BJ (cell line): ENCODE data around the gene HMGCLL1. TPM values are rescaled to one million over a fixed set of nuclear protein-coding genes. Genes with fewer than 3 reads are reported as not detected.

Experiments
- CTCF ChIA-PET: fragments of 350-600 bp; formaldehyde crosslinking; extraction: SDS; loops from one replicate; lab custom pipeline; 2021; ENCODE audit warnings: antibody characterized with exemption, inconsistent platforms; lab: Yijun Ruan, JAX
- POLR2A ChIA-PET: fragments of 300-600 bp; sonication (Branson Sonifier 250); formaldehyde crosslinking; extraction: SDS; loops from one replicate; lab custom pipeline; 2021; ENCODE audit warnings: antibody characterized with exemption; lab: Charles Lee
- DNase-seq: peaks from one replicate; pipeline ENCODE4 v3.0.0-alpha.2; 2011; ENCODE audit warnings: low read depth
- H3K27me3 ChIP-seq: 2 replicates; pipeline ENCODE4 v1.6.0; 2011; ENCODE audit warnings: low read length; ENCODE audit not compliant: control insufficient read depth, insufficient read depth
- H3K36me3 ChIP-seq: 2 replicates; pipeline ENCODE4 v1.5.1; 2011; ENCODE audit warnings: low read length; ENCODE audit not compliant: control insufficient read depth, insufficient read depth
- H3K4me3 ChIP-seq: 2 replicates; pipeline ENCODE4 v1.5.1; 2011; ENCODE audit warnings: low read depth, mild to moderate bottlenecking, control low read depth, low read length
- CTCF ChIP-seq: IDR thresholded peaks from 2 replicates; pipeline ENCODE4 v1.5.1; 2011; ENCODE audit warnings: low read depth, mild to moderate bottlenecking, control low read depth, inconsistent platforms, low read length, moderate library complexity; ENCODE audit not compliant: insufficient read depth
- polyA plus RNA-seq: library from polyadenylated mRNA; depleted of rRNA; stranded (reverse); fragments of >200 nt; gene quantifications from 2 replicates; pipeline ENCODE4 v1.2.3, GENCODE V29; 2011

HMGCLL1 gene
- polyA plus RNA-seq, 1 experiment: not detected

GRCh38 chr6:55388211-55388610, 190.8 kb downstream of the HMGCLL1 start:
- CTCF ChIA-PET: no interaction called here
- no peak for TF ChIP-seq CTCF
- POLR2A ChIA-PET: no interaction called here
- no peak for DNase-seq
- H3K36me3 ChIP-seq: no peaks in the 10 kb centered on the region
- no peaks in the 10 kb centered on the region for H3K27me3 ChIP-seq
- no peak overlapping the region for H3K4me3 ChIP-seq
